NCI-H526 treated with DMSO at 0.1 percent for 48 hours (cell line): ENCODE data around the gene ATP8A1.

ENCODE experiments used
- DNase-seq: peaks from one replicate; lab custom pipeline; 2025; lab: John Stamatoyannopoulos, UW

ATP8A1 gene

GRCh38 chr4:42649870-42650269 lies 7.0 kb downstream of the ATP8A1 start:
- no peak for DNase-seq

- DNase-seq = no peak
Observed at GRCh38 chr4:42646999-42647541, 9.8 kb downstream of the ATP8A1 start.

- DNase-seq = no peak
Observed at GRCh38 chr4:42646013-42646784, 10.7 kb downstream of the ATP8A1 start.

GRCh38 chr4:42644897-42645296 lies 12.0 kb downstream of the ATP8A1 start:
- no peak for DNase-seq

- no peak for DNase-seq
Observed at GRCh38 chr4:42643685-42644084, 13.2 kb downstream of the ATP8A1 start.

- no peak for DNase-seq
Observed at GRCh38 chr4:42642845-42643615, 13.9 kb downstream of the ATP8A1 start.

- DNase-seq = no peak
Observed at GRCh38 chr4:42642101-42642797, 14.7 kb downstream of the ATP8A1 start.

GRCh38 chr4:42641656-42642055 lies 15.2 kb downstream of the ATP8A1 start:
- DNase-seq = no peak

GRCh38 chr4:42641161-42641560 lies 15.7 kb downstream of the ATP8A1 start:
- DNase-seq = no peak

- no peak for DNase-seq
Observed at GRCh38 chr4:42640613-42641012, 16.3 kb downstream of the ATP8A1 start.

GRCh38 chr4:42638993-42639392 lies 17.9 kb downstream of the ATP8A1 start:
- no peak for DNase-seq

GRCh38 chr4:42638321-42638720 lies 18.6 kb downstream of the ATP8A1 start:
- DNase-seq = no peak

- no peak for DNase-seq
Observed at GRCh38 chr4:42637867-42638266, 19.0 kb downstream of the ATP8A1 start.

GRCh38 chr4:42637104-42637503 lies 19.8 kb downstream of the ATP8A1 start:
- no peak for DNase-seq

GRCh38 chr4:42636645-42636949 lies 20.3 kb downstream of the ATP8A1 start:
- no peak for DNase-seq

- DNase-seq = no peak
Observed at GRCh38 chr4:42633605-42634388, 23.1 kb downstream of the ATP8A1 start.

GRCh38 chr4:42632653-42633382 lies 24.1 kb downstream of the ATP8A1 start:
- DNase-seq = no peak

GRCh38 chr4:42630908-42631307 lies 26.0 kb downstream of the ATP8A1 start:
- DNase-seq = no peak

- DNase-seq = no peak
Observed at GRCh38 chr4:42628740-42629139, 28.2 kb downstream of the ATP8A1 start.

GRCh38 chr4:42627885-42628646 lies 28.8 kb downstream of the ATP8A1 start:
- no peak for DNase-seq
